ACC112 (cell line): ENCODE data around the gene GJE1.

Experiments used
- H2AFZ ChIP-seq: fragments of 200-600 bp; sonication (generic); one replicate; pipeline ENCODE4 v1.6.0; 2017; ENCODE audit warnings: antibody characterized with exemption, low read length; ENCODE audit not compliant: unreplicated experiment
- H3K27ac ChIP-seq: fragments of 200-600 bp; sonication (generic); 2 replicates; pipeline ENCODE4 v1.5.1; 2014; ENCODE audit warnings: low read depth, mild to moderate bottlenecking, antibody characterized with exemption, low read length, moderate library complexity
- H3K27me3 ChIP-seq: fragments of 200-600 bp; sonication (generic); 2 replicates; pipeline ENCODE4 v1.6.1; 2014; ENCODE audit warnings: mild to moderate bottlenecking, antibody characterized with exemption, low read length, moderate library complexity, mixed read lengths; ENCODE audit not compliant: insufficient read depth
- H3K36me3 ChIP-seq: fragments of 200-600 bp; sonication (generic); 2 replicates; pipeline ENCODE4 v1.6.1; 2016; ENCODE audit warnings: mild to moderate bottlenecking, antibody characterized with exemption, low read length, moderate library complexity, mixed read lengths; ENCODE audit not compliant: insufficient read depth
- H3K4me1 ChIP-seq: fragments of 200-600 bp; sonication (generic); one replicate; pipeline ENCODE4 v1.6.1; 2016; ENCODE audit warnings: low read length, mixed read lengths; ENCODE audit not compliant: insufficient read depth, unreplicated experiment, control insufficient read depth
- H3K4me3 ChIP-seq: fragments of 200-600 bp; sonication (generic); 2 replicates; pipeline ENCODE4 v1.5.1; 2014; ENCODE audit warnings: mild to moderate bottlenecking, low read depth, low read length
- H3K79me2 ChIP-seq: fragments of 200-600 bp; sonication (generic); one replicate; pipeline ENCODE4 v1.6.0; 2016; ENCODE audit warnings: low read length; ENCODE audit not compliant: control insufficient read depth, unreplicated experiment, insufficient read depth

GJE1 gene

DNA sequence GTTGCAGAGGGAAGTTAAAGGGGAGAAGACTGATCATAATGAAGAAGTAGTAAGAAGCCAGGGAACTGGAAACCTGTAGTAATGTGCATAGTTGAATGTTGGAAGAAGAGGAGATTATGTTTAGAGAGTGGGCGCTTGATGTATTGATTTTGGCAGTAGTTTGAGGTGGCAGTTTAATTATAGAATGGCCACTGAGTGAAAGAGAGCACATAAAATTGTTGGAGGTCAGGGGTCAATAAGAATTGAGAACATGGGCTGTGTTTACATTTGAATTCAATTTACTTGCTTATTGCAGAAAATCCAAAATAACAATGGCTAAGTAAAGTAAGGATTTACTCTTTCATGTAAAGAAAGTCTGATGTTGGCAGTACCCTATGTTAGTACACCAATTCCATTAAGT lies 30.1 kb downstream of the GJE1 start:
- H3K4me1 ChIP-seq = peaks cover 17% of the 10 kb centered on the region
- H3K4me3 ChIP-seq = no peak overlapping the region
- H3K27ac ChIP-seq = no peak overlapping the region
- no peaks in the 10 kb centered on the region for H3K36me3 ChIP-seq
- no peaks in the 10 kb centered on the region for H3K27me3 ChIP-seq
- H2AFZ ChIP-seq = no peak overlapping the region
- peaks cover 78% of the 10 kb centered on the region for H3K79me2 ChIP-seq

DNA sequence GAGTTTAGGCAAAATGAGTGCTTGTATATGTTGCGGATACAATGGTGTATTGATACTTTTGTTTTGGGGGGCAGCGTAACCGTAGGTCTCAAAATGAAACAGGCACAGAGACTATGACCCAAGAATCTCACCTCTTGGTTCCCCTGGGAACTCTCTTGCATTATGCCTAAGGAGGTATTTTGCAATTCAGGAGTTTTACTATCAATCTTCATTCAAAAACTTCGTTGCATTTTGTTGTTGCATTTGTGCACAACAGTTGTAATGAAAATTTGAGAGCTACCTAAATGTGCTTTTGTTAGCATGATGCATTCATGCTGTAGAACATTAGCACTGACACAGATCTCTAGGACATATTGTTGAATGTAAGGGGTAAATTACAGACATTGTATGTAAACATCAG lies 32.5 kb downstream of the GJE1 start:
- Histone ChIP-seq H2AFZ (no peak overlapping the region), H3K27ac (no peak overlapping the region), H3K4me3 (no peak overlapping the region), H3K79me2 (peaks cover 58% of the 10 kb centered on the region), H3K36me3 (no peaks in the 10 kb centered on the region; the same call in 1 of the 2 replicates), H3K27me3 (no peaks in the 10 kb centered on the region), H3K4me1 (peaks cover 17% of the 10 kb centered on the region)

DNA sequence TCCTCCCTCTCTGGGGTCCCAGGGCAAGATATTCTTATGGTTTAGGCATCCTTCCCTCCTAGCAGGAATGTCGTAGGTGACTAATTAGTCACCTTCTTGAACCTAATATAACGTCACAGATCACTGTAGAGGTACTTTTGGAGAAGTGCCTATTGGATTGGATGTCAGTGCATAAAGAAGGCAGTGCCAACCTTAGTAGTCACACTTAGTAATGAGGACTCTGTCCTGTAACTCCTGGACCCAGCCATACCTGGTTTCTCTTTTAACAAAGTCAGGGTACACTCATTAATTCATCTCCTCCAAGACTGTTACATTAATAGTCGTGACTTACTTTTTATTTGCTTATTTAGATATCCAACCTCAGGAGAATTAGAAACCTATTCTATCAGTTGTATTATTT lies 34.3 kb downstream of the GJE1 start:
- Histone ChIP-seq H3K79me2 (peaks cover 42% of the 10 kb centered on the region), H3K4me1 (peaks cover 17% of the 10 kb centered on the region), H3K27ac (no peak overlapping the region), H2AFZ (no peak overlapping the region), H3K4me3 (no peak overlapping the region), H3K27me3 (no peaks in the 10 kb centered on the region), H3K36me3 (no peaks in the 10 kb centered on the region; the same call in 1 of the 2 replicates)

DNA sequence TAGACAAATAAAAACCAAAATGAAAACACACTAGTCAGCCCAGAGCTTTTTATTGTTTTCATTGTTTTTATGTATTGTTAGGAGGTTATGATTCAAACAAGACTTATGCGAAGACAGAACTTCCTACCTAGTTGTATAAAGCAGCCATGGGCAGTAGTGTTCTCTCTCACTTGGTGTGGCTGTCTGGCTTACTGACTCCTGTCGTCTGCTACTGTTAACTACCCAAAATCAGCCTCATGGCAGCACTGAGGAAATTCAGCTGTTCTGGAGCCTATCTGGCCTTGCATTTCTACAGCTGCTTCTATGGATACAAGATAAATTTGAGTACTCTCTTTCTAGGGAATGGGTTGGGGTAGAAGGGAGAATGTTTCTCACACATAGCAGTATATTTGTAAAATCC lies 34.8 kb downstream of the GJE1 start:
- H3K36me3 ChIP-seq = peaks cover 1% of the 10 kb centered on the region
- no peak overlapping the region for H3K27ac ChIP-seq
- H2AFZ ChIP-seq = no peak overlapping the region
- peaks cover 38% of the 10 kb centered on the region for H3K79me2 ChIP-seq
- H3K27me3 ChIP-seq = no peaks in the 10 kb centered on the region
- no peak overlapping the region for H3K4me3 ChIP-seq
- H3K4me1 ChIP-seq = peaks cover 15% of the 10 kb centered on the region

DNA sequence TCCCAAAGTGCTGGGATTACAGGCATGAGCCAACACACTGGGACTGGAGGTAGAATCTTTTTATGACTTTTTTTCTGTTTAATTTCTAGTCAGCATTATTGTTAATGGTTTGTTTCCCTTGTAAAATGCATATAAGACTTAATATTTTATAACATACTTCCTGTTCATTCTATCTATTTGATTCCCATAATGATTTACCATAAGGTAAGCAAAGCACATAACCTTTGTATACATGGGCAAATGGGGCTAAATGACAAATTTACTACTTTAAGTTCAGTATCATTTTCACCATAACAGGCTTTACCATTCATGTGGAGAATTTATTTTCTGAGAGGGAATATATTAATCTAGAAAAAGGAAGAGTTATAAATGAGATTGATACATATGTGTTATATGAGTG lies 38.6 kb downstream of the GJE1 start:
- no peak overlapping the region for H3K4me3 ChIP-seq
- no peaks in the 10 kb centered on the region for H3K4me1 ChIP-seq
- peaks cover 6% of the 10 kb centered on the region for H3K79me2 ChIP-seq
- no peak overlapping the region for H2AFZ ChIP-seq
- H3K27ac ChIP-seq = no peak overlapping the region
- peaks cover 17% of the 10 kb centered on the region for H3K36me3 ChIP-seq
- no peaks in the 10 kb centered on the region for H3K27me3 ChIP-seq

DNA sequence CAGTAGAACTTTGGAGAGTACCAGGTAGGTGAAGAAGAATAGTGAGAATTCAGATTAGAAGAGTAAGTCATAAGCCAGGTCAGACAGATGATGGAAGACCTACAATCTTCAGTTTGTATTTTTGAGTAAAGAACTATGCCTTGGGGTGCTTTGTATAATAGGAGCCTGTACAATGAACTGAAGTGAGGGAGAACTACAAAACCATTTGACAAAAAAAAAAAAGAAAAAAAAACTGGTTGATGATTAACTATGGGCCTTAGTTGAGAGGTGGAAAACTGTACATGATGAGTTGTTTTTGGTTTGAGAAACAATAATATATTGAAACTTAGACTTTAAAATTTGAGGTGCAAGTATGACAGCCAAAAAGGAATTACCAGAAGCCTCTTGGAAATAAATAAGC lies 40.0 kb downstream of the GJE1 start:
- Histone ChIP-seq H3K27ac (no peak overlapping the region), H3K4me3 (no peak overlapping the region), H3K27me3 (no peaks in the 10 kb centered on the region), H2AFZ (no peak overlapping the region), H3K79me2 (no peaks in the 10 kb centered on the region), H3K36me3 (peaks cover 30% of the 10 kb centered on the region), H3K4me1 (no peaks in the 10 kb centered on the region)

DNA sequence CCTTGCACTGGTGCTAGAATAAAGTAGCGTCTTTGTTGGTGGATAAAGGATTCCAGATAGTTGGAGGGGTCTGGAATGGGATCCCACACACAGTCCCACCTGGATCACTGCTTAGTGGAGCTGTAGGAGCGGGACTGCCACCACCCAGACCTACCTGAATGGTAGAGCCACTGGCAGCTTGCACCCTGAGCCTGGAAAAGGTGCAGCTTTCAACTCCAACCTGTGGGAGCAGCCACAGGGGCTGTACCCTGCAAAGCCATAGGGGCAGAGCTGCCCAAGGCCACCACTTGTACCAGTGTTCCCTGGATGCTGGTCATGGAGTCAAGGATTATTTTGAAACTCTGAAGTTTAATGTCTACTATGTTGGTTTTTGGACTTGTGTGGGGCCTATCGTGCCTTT lies 41.3 kb downstream of the GJE1 start:
- no peaks in the 10 kb centered on the region for H3K27me3 ChIP-seq
- H3K4me3 ChIP-seq = no peak overlapping the region
- H3K4me1 ChIP-seq = no peaks in the 10 kb centered on the region
- H3K27ac ChIP-seq = no peak overlapping the region
- H3K36me3 ChIP-seq = peaks cover 36% of the 10 kb centered on the region
- H2AFZ ChIP-seq = no peak overlapping the region
- no peaks in the 10 kb centered on the region for H3K79me2 ChIP-seq

DNA sequence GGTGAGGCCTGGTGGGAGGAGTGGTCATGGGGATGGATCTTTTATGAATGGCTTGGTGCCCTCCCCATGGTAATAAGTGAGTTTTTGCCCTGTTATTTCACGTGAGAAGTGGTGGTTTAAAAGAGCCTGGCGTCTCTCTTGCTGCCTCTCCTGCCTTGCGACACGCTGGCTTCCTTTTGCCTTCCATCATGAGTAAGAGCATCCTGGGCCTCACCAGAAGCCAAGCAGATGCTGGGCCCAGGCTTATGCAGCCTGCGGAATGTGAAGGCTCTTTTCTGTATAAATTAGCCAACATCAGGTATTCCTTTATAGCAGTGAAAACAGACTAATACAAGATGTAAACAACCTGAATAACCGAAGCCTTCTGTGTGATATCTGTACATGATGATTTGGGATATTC lies 42.0 kb downstream of the GJE1 start:
- no peaks in the 10 kb centered on the region for H3K27me3 ChIP-seq
- no peak overlapping the region for H2AFZ ChIP-seq
- H3K36me3 ChIP-seq = peaks cover 36% of the 10 kb centered on the region
- H3K79me2 ChIP-seq = no peaks in the 10 kb centered on the region
- H3K4me1 ChIP-seq = no peaks in the 10 kb centered on the region
- no peak overlapping the region for H3K27ac ChIP-seq
- H3K4me3 ChIP-seq = no peak overlapping the region

DNA sequence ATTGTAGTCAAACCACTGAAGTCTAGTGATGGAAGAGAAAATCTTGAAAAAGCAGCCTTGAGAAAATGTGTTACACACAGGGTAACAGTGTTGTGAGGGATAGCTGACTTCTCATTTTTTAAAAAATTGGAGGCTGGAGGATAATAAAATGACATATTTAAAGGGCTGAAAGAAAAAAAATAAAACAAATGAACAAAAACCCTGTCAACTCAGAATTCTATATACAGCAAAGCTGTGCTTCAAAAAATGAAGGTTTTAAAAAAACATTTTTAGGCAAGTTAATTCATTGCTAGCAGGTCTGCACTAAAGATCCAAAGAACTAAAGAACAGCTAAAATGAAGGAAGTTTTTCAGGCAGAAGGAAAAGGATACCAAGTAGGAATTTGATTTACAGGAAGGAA lies 45.4 kb downstream of the GJE1 start:
- peaks cover 28% of the 10 kb centered on the region for H3K36me3 ChIP-seq
- no peak overlapping the region for H3K4me3 ChIP-seq
- no peaks in the 10 kb centered on the region for H3K79me2 ChIP-seq
- no peaks in the 10 kb centered on the region for H3K27me3 ChIP-seq
- H3K4me1 ChIP-seq = no peaks in the 10 kb centered on the region
- H3K27ac ChIP-seq = no peak overlapping the region
- H2AFZ ChIP-seq = no peak overlapping the region

DNA sequence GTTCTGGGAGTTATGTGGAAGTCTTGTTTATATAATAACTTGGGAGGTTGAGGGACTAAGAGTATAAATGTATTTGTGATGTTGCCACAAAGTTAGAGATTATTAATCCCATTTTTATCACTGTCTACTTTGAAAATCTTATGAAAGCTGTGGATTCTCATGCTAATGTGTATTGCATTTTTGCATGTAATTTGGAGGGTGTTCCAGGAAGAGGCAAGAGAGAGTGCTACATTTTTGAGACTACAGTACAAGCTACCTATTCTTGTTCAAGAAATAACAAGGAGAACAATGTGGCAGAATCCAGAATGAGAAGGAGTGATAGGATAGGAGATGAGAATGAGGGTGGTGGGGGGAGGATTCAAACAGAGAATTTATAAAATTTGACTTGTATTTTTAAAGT lies 49.3 kb downstream of the GJE1 start:
- Histone ChIP-seq H2AFZ (no peak overlapping the region), H3K4me3 (no peak overlapping the region), H3K27ac (no peak overlapping the region), H3K27me3 (no peaks in the 10 kb centered on the region), H3K4me1 (peaks cover 4% of the 10 kb centered on the region), H3K79me2 (no peaks in the 10 kb centered on the region), H3K36me3 (peaks cover 17% of the 10 kb centered on the region)

DNA sequence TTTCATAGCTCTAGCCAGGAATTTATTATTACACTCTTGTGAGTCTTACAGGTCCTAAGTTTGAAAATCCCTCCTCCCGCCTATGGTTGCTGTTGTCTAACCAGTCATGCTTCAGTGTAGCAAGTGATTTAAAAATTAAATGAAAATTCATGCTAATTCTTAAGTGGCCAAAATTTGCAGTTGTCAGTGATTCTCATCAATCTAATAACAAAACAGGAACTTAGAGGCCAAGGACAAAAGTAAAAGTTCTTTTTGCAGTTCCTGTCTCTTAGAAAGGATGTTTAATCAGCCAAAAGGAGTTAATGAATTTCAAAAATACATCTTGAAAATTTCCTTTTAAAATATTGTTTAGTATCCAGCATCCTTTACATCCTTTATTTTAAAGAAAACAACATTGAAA lies 50.6 kb downstream of the GJE1 start:
- H3K79me2 ChIP-seq = no peaks in the 10 kb centered on the region
- H3K4me1 ChIP-seq = peaks cover 6% of the 10 kb centered on the region
- 0 out of 2 replicates have a peak, but pooled peaks cover 4% of the 10 kb centered on the region for H3K36me3 ChIP-seq
- H3K4me3 ChIP-seq = no peak overlapping the region
- H3K27me3 ChIP-seq = no peaks in the 10 kb centered on the region
- H2AFZ ChIP-seq = no peak overlapping the region
- H3K27ac ChIP-seq = no peak overlapping the region
